H9 (cell line): ENCODE data around the gene VSIG10L. TPM values are rescaled to one million over a fixed set of nuclear protein-coding genes. Genes with fewer than 3 reads are reported as not detected.

Experiments
- DNase-seq: peaks from one replicate; pipeline ENCODE4 v3.0.0-alpha.2; 2017
- H2AFZ ChIP-seq: one replicate; pipeline ENCODE4 v1.6.1; 2013; ENCODE audit warnings: mild to moderate bottlenecking, low read length, control low read depth, moderate library complexity
- H2AK5ac ChIP-seq: 2 replicates; pipeline ENCODE4 v1.6.1; 2013; ENCODE audit warnings: low read length, control low read depth, mixed read lengths; ENCODE audit not compliant: insufficient read length
- H2BK120ac ChIP-seq: one replicate; pipeline ENCODE4 v1.6.1; 2013; ENCODE audit warnings: low read depth, mild to moderate bottlenecking, low read length, control low read depth, inconsistent platforms; ENCODE audit not compliant: poor library complexity, severe bottlenecking
- H2BK12ac ChIP-seq: 2 replicates; pipeline ENCODE4 v1.6.1; 2013; ENCODE audit warnings: low read length, control low read depth, mixed read lengths, low read depth; ENCODE audit not compliant: insufficient read length
- H2BK15ac ChIP-seq: 2 replicates; pipeline ENCODE4 v1.6.1; 2013; ENCODE audit warnings: low read depth, low read length, control low read depth
- H2BK20ac ChIP-seq: one replicate; pipeline ENCODE4 v1.6.1; 2013; ENCODE audit warnings: low read depth, mild to moderate bottlenecking, low read length, control low read depth, inconsistent platforms; ENCODE audit not compliant: poor library complexity, severe bottlenecking
- H2BK5ac ChIP-seq: 2 replicates; pipeline ENCODE4 v1.6.1; 2013; ENCODE audit warnings: low read length, control low read depth, mixed read lengths; ENCODE audit not compliant: insufficient read length
- H3K14ac ChIP-seq: 2 replicates; pipeline ENCODE4 v1.6.1; 2013; ENCODE audit warnings: low read length, control low read depth; ENCODE audit not compliant: insufficient read depth
- H3K18ac ChIP-seq: 2 replicates; pipeline ENCODE4 v1.6.1; 2013; ENCODE audit warnings: low read depth, mild to moderate bottlenecking, mixed read lengths, low read length, control low read depth; ENCODE audit not compliant: insufficient read length
- H3K23ac ChIP-seq: 2 replicates; pipeline ENCODE4 v1.6.1; 2013; ENCODE audit warnings: low read length, control low read depth, mixed read lengths, low read depth; ENCODE audit not compliant: insufficient read length
- H3K23me2 ChIP-seq: 2 replicates; pipeline ENCODE4 v1.6.1; 2013; ENCODE audit warnings: low read depth, mild to moderate bottlenecking, mixed read lengths, low read length, control low read depth; ENCODE audit not compliant: insufficient read length, poor library complexity, severe bottlenecking
- H3K27ac ChIP-seq: 2 replicates; pipeline ENCODE4 v1.5.1; 2013; ENCODE audit warnings: low read length, control low read depth, mixed read lengths, low read depth; ENCODE audit not compliant: insufficient read length
- H3K27me3 ChIP-seq: 2 replicates; pipeline ENCODE4 v1.6.1; 2013; ENCODE audit warnings: low read length, control low read depth, inconsistent platforms; ENCODE audit not compliant: insufficient read depth
- H3K4ac ChIP-seq: 2 replicates; pipeline ENCODE4 v1.6.1; 2013; ENCODE audit warnings: low read depth, mild to moderate bottlenecking, control low read depth, inconsistent platforms, low read length, moderate library complexity
- H3K4me1 ChIP-seq: 2 replicates; pipeline ENCODE4 v1.6.1; 2013; ENCODE audit warnings: low read length, control low read depth, inconsistent platforms; ENCODE audit not compliant: insufficient read depth
- H3K4me2 ChIP-seq: 2 replicates; pipeline ENCODE4 v1.6.1; 2013; ENCODE audit warnings: low read length, control low read depth, mixed read lengths; ENCODE audit not compliant: insufficient read length, insufficient read depth
- H3K56ac ChIP-seq: 2 replicates; pipeline ENCODE4 v1.6.1; 2013; ENCODE audit warnings: low read depth, mild to moderate bottlenecking, mixed read lengths, low read length, control low read depth; ENCODE audit not compliant: insufficient read length
- H3K79me1 ChIP-seq: 2 replicates; pipeline ENCODE4 v1.6.1; 2013; ENCODE audit warnings: low read depth, mild to moderate bottlenecking, moderate library complexity, low read length, control low read depth, inconsistent platforms; ENCODE audit not compliant: insufficient read depth, poor library complexity, severe bottlenecking
- H3K79me2 ChIP-seq: 2 replicates; pipeline ENCODE4 v1.6.1; 2013; ENCODE audit warnings: low read length, control low read depth, inconsistent platforms; ENCODE audit not compliant: insufficient read depth
- H3K9ac ChIP-seq: 2 replicates; pipeline ENCODE4 v1.6.1; 2013; ENCODE audit warnings: low read length, control low read depth, mixed read lengths; ENCODE audit not compliant: insufficient read length; ENCODE audit errors: extremely low read depth
- H3K9me3 ChIP-seq: one replicate; pipeline ENCODE4 v1.6.1; 2013; ENCODE audit warnings: low read depth, low read length, inconsistent platforms; ENCODE audit not compliant: control insufficient read depth
- H3T11ph ChIP-seq: one replicate; pipeline ENCODE4 v1.6.1; 2013; ENCODE audit warnings: mild to moderate bottlenecking, low read length, control low read depth, inconsistent platforms
- H4K20me1 ChIP-seq: one replicate; pipeline ENCODE4 v1.6.1; 2013; ENCODE audit not compliant: control insufficient read depth, insufficient read length, insufficient read depth
- H4K5ac ChIP-seq: 2 replicates; pipeline ENCODE4 v1.6.1; 2013; ENCODE audit warnings: low read depth, mild to moderate bottlenecking, mixed read lengths, low read length, control low read depth; ENCODE audit not compliant: insufficient read length
- H4K8ac ChIP-seq: replicated peaks from 2 replicates; pipeline ENCODE4 v1.6.1; 2013; ENCODE audit warnings: low read length, control low read depth, mixed read lengths, low read depth; ENCODE audit not compliant: insufficient read length
- H4K91ac ChIP-seq: 2 replicates; pipeline ENCODE4 v1.6.1; 2013; ENCODE audit warnings: low read depth, mild to moderate bottlenecking, moderate library complexity, mixed read lengths, low read length, control low read depth; ENCODE audit not compliant: insufficient read length
- H3K27ac Mint-ChIP-seq, 3 experiments: 2 replicates in 2 of 3; 3 replicates in 1 of 3; pipeline ENCODE4 v1.8.0; 2020 to 2021; ENCODE audit warnings: mixed read lengths in 3 of 3, mild to moderate bottlenecking in 1 of 3, moderate library complexity in 1 of 3
- H3K27me3 Mint-ChIP-seq: 2 replicates; pipeline ENCODE4 v1.8.0; 2021; ENCODE audit warnings: low read depth, mild to moderate bottlenecking, moderate library complexity, mixed read lengths
- H3K36me3 Mint-ChIP-seq, 3 experiments: 2 replicates in 2 of 3; 3 replicates in 1 of 3; pipeline ENCODE4 v1.8.0; 2020 to 2021; ENCODE audit warnings: low read depth in 3 of 3, mixed read lengths in 3 of 3; ENCODE audit not compliant: insufficient read depth in 1 of 3
- H3K4me1 Mint-ChIP-seq, 2 experiments: 2 replicates each; pipeline ENCODE4 v1.8.0; 2020; ENCODE audit warnings: mixed read lengths in 2 of 2
- H3K4me3 Mint-ChIP-seq, 2 experiments: 2 replicates in 1 of 2; 3 replicates in 1 of 2; pipeline ENCODE4 v1.8.0; 2020 to 2021; ENCODE audit warnings: mild to moderate bottlenecking in 2 of 2, mixed read lengths in 2 of 2, moderate library complexity in 1 of 2
- H3K9me3 Mint-ChIP-seq, 2 experiments: 2 replicates in 1 of 2; 3 replicates in 1 of 2; pipeline ENCODE4 v1.8.0; 2020; ENCODE audit warnings: mild to moderate bottlenecking in 2 of 2, mixed read lengths in 2 of 2, moderate library complexity in 1 of 2
- WGBS: extraction: QIAGEN DNeasy Blood & Tissue Kit; methylation state at CpG from one replicate; pipeline ENCODE4 v1.1.7; 2013; ENCODE audit warnings: missing lambda C conversion rate, low lambda C conversion rate, mixed read lengths; ENCODE audit not compliant: insufficient read length; ENCODE audit errors: extremely low coverage; 5-methylcytosine and 5-hydroxymethylcytosine counted together
- total RNA-seq: library from RNA; stranded (reverse); gene quantifications from 2 replicates; pipeline ENCODE4 v1.2.1, GENCODE V29; 2021
- TF ChIP-seq, protein P1 (sequence below): fragments of 200-600 bp; sonication (generic); conservative IDR thresholded peaks from 3 replicates; pipeline ENCODE4 v1.8.0; 2021; ENCODE audit warnings: antibody characterized with exemption, mild to moderate bottlenecking

VSIG10L gene
- total RNA-seq, 1 experiment from 2014 or later = 5.6 TPM

DNA sequence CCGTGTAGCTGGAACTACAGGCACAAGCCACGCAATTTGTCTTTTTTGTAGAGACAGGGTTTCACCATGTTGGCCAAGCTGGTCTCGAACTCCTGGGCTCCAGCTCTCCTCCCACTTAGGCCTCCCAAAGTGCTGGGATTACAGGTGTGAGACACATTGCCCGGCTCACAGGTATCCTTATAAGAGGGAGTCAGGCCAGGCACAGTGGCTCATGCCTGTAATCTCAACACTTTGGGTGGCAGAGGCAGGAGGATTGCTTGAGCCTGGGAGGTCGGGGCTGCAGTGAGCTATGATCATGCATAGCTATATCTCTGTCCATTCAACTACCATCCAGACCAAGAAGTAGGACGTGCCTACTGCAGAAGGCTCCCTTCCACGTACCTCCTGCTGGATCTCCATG is 40.7 kb downstream of the VSIG10L start:
- DNase-seq = no peak
- WGBS = no CpG with 5 or more reads among the region's 7 CpGs
- H3K27me3 Mint-ChIP-seq = peaks cover 6% of the 10 kb centered on the region; the same call in 1 of the 2 replicates
- H3K9ac ChIP-seq = no peak overlapping the region
- no peak overlapping the region for H2BK20ac ChIP-seq
- no peaks in the 10 kb centered on the region; the same call in 1 of the 2 replicates for H3K4me1 ChIP-seq
- no peak overlapping the region for H4K8ac ChIP-seq
- no peak overlapping the region for H2BK15ac ChIP-seq
- H3K4me2 ChIP-seq = no peak overlapping the region
- no peak overlapping the region for H2BK120ac ChIP-seq
- no peak overlapping the region for H3K18ac ChIP-seq
- H2AFZ ChIP-seq = no peak overlapping the region
- no peak overlapping the region for H3K27ac ChIP-seq
- no peak overlapping the region for H2BK5ac ChIP-seq
- H3K79me2 ChIP-seq = no peaks in the 10 kb centered on the region
- no peaks in the 10 kb centered on the region for H3K79me1 ChIP-seq
- no peaks in the 10 kb centered on the region for H3K9me3 ChIP-seq
- H3K9me3 Mint-ChIP-seq = peaks cover 4 to 9% of the 10 kb centered on the region in 2 experiments; a peak in 4 of 5 replicates
- no peak overlapping the region for H3K4me3 Mint-ChIP-seq
- no peak overlapping the region for H4K91ac ChIP-seq
- H3K23ac ChIP-seq = no peak overlapping the region
- H3K36me3 Mint-ChIP-seq = peaks cover 0 to 4% (median 4%) of the 10 kb centered on the region in 3 experiments; a peak in 4 of 7 replicates
- no peaks in the 10 kb centered on the region for H3K23me2 ChIP-seq
- no peak overlapping the region for H2AK5ac ChIP-seq
- H2BK12ac ChIP-seq = no peak overlapping the region
- no peaks in the 10 kb centered on the region for H3K27me3 ChIP-seq
- no peak overlapping the region for H3K4ac ChIP-seq
- TF ChIP-seq, protein P1, sequence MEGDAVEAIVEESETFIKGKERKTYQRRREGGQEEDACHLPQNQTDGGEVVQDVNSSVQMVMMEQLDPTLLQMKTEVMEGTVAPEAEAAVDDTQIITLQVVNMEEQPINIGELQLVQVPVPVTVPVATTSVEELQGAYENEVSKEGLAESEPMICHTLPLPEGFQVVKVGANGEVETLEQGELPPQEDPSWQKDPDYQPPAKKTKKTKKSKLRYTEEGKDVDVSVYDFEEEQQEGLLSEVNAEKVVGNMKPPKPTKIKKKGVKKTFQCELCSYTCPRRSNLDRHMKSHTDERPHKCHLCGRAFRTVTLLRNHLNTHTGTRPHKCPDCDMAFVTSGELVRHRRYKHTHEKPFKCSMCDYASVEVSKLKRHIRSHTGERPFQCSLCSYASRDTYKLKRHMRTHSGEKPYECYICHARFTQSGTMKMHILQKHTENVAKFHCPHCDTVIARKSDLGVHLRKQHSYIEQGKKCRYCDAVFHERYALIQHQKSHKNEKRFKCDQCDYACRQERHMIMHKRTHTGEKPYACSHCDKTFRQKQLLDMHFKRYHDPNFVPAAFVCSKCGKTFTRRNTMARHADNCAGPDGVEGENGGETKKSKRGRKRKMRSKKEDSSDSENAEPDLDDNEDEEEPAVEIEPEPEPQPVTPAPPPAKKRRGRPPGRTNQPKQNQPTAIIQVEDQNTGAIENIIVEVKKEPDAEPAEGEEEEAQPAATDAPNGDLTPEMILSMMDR = no peak
- H3K56ac ChIP-seq = no peak overlapping the region
- peaks cover 3 to 10% of the 10 kb centered on the region in 2 experiments for H3K4me1 Mint-ChIP-seq
- H4K20me1 ChIP-seq = no peaks in the 10 kb centered on the region
- no peak overlapping the region for H4K5ac ChIP-seq
- no peak overlapping the region for H3T11ph ChIP-seq
- H3K27ac Mint-ChIP-seq = no peak overlapping the region
- no peak overlapping the region for H3K14ac ChIP-seq
